Measurements from ENCODE around the gene ATP6V1B1.

Gene ATP6V1B1

DNA sequence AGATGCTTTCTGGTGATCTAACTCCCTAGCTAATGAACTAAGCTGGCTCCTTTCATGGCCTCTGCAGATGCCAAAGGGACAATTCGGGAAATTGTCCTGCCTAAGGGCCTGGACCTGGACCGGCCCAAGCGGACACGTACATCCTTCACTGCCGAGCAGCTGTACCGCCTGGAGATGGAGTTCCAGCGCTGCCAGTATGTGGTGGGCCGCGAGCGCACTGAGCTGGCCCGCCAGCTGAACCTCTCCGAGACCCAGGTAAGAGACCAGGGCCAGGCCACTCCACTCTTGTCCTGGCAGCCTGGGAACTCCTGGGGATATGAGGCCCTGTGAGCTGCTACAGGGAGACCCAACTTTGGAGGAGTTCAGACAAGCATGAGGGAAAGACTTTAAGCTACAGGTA, 14.7 kb upstream of the ATP6V1B1 start:
- Histone ChIP-seq H3K9me2 (replicated peaks; ENCODE audit: control insufficient read depth, low read length) (no peaks in the 10 kb centered on the region), H4K20me1 (ENCODE audit: control insufficient read depth, insufficient read depth, low read depth, low read length) (no peaks in the 10 kb centered on the region), H3K27me3 (ENCODE audit: control insufficient read depth, low read length) (peaks cover 4% of the 10 kb centered on the region), H3K9me3 (ENCODE audit: control insufficient read depth, insufficient read depth, low read length) (no peaks in the 10 kb centered on the region), H3K4me1 (ENCODE audit: control insufficient read depth, low read length) (no peaks in the 10 kb centered on the region), H3K27ac (ENCODE audit: low read depth, low read length) (no peak overlapping the region), H3F3A (ENCODE audit: control insufficient read depth, insufficient read depth) (no peaks in the 10 kb centered on the region), H3K4me3 (ENCODE audit: low read length) (no peak overlapping the region), H3K79me2 (ENCODE audit: control insufficient read depth, low read length) (no peaks in the 10 kb centered on the region), H3K36me3 (ENCODE audit: control insufficient read depth, low read length) (no peaks in the 10 kb centered on the region), H3K4me2 (ENCODE audit: low read length) (no peak overlapping the region)
- no peak for TF ChIP-seq EZH2phosphoT487 (IDR thresholded peaks at IDR 0.05; ENCODE audit: borderline replicate concordance, low read length)
- TF ChIP-seq, protein P1, sequence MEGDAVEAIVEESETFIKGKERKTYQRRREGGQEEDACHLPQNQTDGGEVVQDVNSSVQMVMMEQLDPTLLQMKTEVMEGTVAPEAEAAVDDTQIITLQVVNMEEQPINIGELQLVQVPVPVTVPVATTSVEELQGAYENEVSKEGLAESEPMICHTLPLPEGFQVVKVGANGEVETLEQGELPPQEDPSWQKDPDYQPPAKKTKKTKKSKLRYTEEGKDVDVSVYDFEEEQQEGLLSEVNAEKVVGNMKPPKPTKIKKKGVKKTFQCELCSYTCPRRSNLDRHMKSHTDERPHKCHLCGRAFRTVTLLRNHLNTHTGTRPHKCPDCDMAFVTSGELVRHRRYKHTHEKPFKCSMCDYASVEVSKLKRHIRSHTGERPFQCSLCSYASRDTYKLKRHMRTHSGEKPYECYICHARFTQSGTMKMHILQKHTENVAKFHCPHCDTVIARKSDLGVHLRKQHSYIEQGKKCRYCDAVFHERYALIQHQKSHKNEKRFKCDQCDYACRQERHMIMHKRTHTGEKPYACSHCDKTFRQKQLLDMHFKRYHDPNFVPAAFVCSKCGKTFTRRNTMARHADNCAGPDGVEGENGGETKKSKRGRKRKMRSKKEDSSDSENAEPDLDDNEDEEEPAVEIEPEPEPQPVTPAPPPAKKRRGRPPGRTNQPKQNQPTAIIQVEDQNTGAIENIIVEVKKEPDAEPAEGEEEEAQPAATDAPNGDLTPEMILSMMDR (IDR thresholded peaks at IDR 0.05; ENCODE audit: low read depth, low read length, poor library complexity, severe bottlenecking) = no peak

DNA sequence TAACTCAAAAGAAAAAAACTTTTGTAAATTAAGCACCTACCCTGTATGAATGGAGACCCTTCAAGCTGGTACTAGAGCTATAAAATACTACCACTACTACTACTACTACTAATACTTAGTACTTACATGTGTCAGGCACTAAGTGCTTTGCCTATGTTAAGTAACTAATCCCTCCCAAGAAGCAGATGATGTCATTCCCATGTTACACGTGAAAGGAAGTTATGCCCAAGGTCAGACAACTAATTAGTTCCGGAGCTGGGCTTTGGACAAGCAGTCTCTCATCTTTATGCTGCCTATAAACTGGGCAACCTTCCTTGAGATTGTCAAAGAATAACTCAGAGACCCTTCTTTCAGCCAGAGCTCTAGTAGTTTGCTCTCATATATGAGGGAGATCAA, 13.9 kb upstream of the ATP6V1B1 start:
- H3K27me3 ChIP-seq (ENCODE audit: control insufficient read depth, low read length) = peaks cover 4% of the 10 kb centered on the region
- no peak overlapping the region for H3K27ac ChIP-seq (ENCODE audit: low read depth, low read length)
- no peaks in the 10 kb centered on the region for H3K9me2 ChIP-seq (replicated peaks; ENCODE audit: control insufficient read depth, low read length)
- H3K79me2 ChIP-seq (ENCODE audit: control insufficient read depth, low read length) = no peaks in the 10 kb centered on the region
- TF ChIP-seq, protein P1 (IDR thresholded peaks at IDR 0.05; ENCODE audit: low read depth, low read length, poor library complexity, severe bottlenecking) = no peak
- no peak for TF ChIP-seq EZH2phosphoT487 (IDR thresholded peaks at IDR 0.05; ENCODE audit: borderline replicate concordance, low read length)
- H3F3A ChIP-seq (ENCODE audit: control insufficient read depth, insufficient read depth) = no peaks in the 10 kb centered on the region
- H3K4me1 ChIP-seq (ENCODE audit: control insufficient read depth, low read length) = no peaks in the 10 kb centered on the region
- H4K20me1 ChIP-seq (ENCODE audit: control insufficient read depth, insufficient read depth, low read depth, low read length) = no peaks in the 10 kb centered on the region
- no peak overlapping the region for H3K4me3 ChIP-seq (ENCODE audit: low read length)
- H3K9me3 ChIP-seq (ENCODE audit: control insufficient read depth, insufficient read depth, low read length) = no peaks in the 10 kb centered on the region
- H3K4me2 ChIP-seq (ENCODE audit: low read length) = no peak overlapping the region
- H3K36me3 ChIP-seq (ENCODE audit: control insufficient read depth, low read length) = no peaks in the 10 kb centered on the region

DNA sequence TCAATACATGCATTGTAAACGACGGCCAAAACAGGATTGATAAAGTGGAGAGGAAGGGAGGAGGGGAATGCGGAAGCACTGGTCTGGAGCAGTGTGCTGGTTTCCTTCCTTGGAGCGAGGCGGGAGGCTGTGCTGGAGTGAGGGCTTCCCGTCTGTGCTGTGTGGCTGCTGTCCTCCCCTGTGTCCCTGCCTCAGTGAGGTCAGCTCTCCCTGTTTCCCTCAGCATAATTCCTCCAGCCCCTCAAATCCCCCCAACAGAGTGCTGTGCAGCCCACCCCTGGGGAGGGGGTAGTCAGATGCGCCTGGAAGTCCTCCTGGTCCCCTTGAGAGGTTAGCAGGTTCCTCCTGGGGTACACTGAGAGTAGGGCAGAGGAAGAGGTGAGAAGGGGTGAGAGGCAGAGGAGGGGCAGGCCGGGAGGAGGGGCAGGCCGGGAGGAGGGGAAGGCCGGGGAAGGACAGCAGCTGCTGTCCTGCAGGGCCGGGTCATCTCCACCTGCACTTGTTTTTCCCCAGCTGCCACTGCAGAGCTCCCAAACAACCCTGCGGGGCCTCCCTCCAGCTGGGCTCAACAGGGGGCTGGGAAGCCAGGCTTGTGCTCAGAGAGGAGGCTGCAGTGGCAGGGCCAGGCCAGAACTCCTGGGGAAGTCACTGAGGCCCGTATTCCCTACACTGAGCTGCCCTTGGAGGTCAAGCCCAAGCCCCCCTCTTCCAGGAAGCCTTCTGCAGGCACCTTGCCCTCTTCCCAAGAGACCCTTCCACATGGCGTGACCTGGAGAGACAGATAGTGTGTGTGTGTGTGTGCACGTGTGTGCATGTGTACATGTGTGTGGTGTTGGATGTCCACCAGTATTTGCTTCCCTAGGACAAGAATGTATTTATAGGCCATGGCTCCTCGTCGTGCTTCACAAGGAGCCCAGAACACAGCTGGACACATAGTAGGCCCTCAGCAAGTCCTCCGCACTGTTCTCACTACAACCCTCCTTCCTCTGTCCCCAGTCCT, 13.2 kb upstream of the ATP6V1B1 start:
- Histone ChIP-seq H3F3A (ENCODE audit: control insufficient read depth, insufficient read depth) (no peaks in the 10 kb centered on the region), H3K27ac (ENCODE audit: low read depth, low read length) (no peak overlapping the region), H3K9me2 (replicated peaks; ENCODE audit: control insufficient read depth, low read length) (no peaks in the 10 kb centered on the region), H3K79me2 (ENCODE audit: control insufficient read depth, low read length) (no peaks in the 10 kb centered on the region), H4K20me1 (ENCODE audit: control insufficient read depth, insufficient read depth, low read depth, low read length) (no peaks in the 10 kb centered on the region), H3K27me3 (ENCODE audit: control insufficient read depth, low read length) (peaks cover 4% of the 10 kb centered on the region), H3K4me3 (ENCODE audit: low read length) (no peak overlapping the region), H3K4me1 (ENCODE audit: control insufficient read depth, low read length) (no peaks in the 10 kb centered on the region), H3K4me2 (ENCODE audit: low read length) (no peak overlapping the region), H3K36me3 (ENCODE audit: control insufficient read depth, low read length) (no peaks in the 10 kb centered on the region), H3K9me3 (ENCODE audit: control insufficient read depth, insufficient read depth, low read length) (no peaks in the 10 kb centered on the region)
- TF ChIP-seq, protein P1 (IDR thresholded peaks at IDR 0.05; ENCODE audit: low read depth, low read length, poor library complexity, severe bottlenecking) = no peak
- TF ChIP-seq EZH2phosphoT487 (IDR thresholded peaks at IDR 0.05; ENCODE audit: borderline replicate concordance, low read length) = no peak

Data from DOHH2 (cell line).